ENCODE data around the gene CR1L. TPM values are rescaled to one million over a fixed set of nuclear protein-coding genes. Genes with fewer than 3 reads are reported as not detected.
"Not testable (repeated sequence)": the region's sequence is repeated elsewhere in the genome, so short reads cannot be mapped to it uniquely, and the experiment has no call there.

The CR1L gene
- total and polyA plus RNA-seq, 2 donors, result 0.46 to 0.85 TPM

DNA sequence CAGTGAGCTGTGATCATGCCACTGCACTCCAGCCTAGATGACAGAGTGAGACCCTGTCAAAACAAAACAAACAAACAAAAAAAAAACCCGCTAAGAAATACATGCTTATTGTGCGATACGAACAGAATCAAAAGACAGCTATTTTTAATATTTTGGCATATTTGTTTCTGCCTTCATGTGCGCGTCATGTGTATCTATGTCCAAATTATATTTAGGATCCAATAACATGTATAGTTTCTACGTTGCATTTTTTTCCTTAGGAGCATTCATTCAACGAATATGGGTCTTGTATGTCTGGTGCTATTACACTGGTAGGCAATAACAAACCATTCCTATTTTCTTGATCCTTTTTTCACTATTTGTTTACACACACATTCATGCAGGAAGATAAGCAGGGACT, 108.7 kb downstream of the CR1L start:
- Histone ChIP-seq H3K9me3 (ENCODE audit: control insufficient read depth in 2 of 2, insufficient read depth in 1 of 2, low read length in 1 of 2) (peaks cover 1 to 4% of the 10 kb centered on the region in 2 donors), H3K36me3 (ENCODE audit: control insufficient read depth in 2 of 2, insufficient read depth in 2 of 2, low read length in 1 of 2) (peaks cover 0 to 12% of the 10 kb centered on the region in 2 donors), H3K4me1 (ENCODE audit: control insufficient read depth in 2 of 2, insufficient read depth in 2 of 2, low read length in 2 of 2) (peaks cover 14 to 33% of the 10 kb centered on the region in 2 donors), H3K27me3 (ENCODE audit: control insufficient read depth in 2 of 2, insufficient read depth in 1 of 2, low read length in 1 of 2) (no peaks in the 10 kb centered on the region), H3K4me3 (ENCODE audit: low read length in 2 of 2) (no peak overlapping the region), H3K27ac (ENCODE audit: low read depth in 1 of 2, low read length in 1 of 2) (no peak overlapping the region)
- WGBS, result 95% methylated on average over 7 of the region's 7 CpGs
- no peak for DNase-seq (ENCODE audit: low read depth in 6 of 9, low spot score in 9 of 9)

DNA sequence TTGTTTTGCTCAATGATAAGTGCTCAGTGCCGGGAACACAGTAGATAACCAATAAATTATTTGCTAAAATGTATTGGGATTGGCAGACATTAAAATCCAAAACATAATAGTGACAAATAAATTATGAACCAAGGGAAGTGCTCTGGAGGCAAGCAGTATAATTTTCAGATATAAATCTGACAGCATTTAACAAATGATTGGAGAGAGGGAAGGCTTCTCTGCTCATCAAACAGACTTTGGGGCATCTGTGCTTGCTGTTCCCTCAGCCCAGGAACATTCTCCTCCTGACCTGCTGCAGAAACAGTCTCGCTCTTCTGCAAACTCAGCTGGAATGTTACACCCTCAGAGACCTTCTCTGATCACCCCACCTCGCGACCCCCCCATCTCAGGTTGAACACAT, 109.1 kb downstream of the CR1L start:
- Histone ChIP-seq H3K27me3 (ENCODE audit: control insufficient read depth in 2 of 2, insufficient read depth in 1 of 2, low read length in 1 of 2) (no peaks in the 10 kb centered on the region), H3K36me3 (ENCODE audit: control insufficient read depth in 2 of 2, insufficient read depth in 2 of 2, low read length in 1 of 2) (peaks cover 0 to 15% of the 10 kb centered on the region in 2 donors), H3K4me3 (ENCODE audit: low read length in 2 of 2) (no peak overlapping the region), H3K27ac (ENCODE audit: low read depth in 1 of 2, low read length in 1 of 2) (no peak overlapping the region), H3K4me1 (ENCODE audit: control insufficient read depth in 2 of 2, insufficient read depth in 2 of 2, low read length in 2 of 2) (peaks cover 10 to 29% of the 10 kb centered on the region in 2 donors), H3K9me3 (ENCODE audit: control insufficient read depth in 2 of 2, insufficient read depth in 1 of 2, low read length in 1 of 2) (peaks cover 1 to 4% of the 10 kb centered on the region in 2 donors)
- no peak for DNase-seq (ENCODE audit: low read depth in 6 of 9, low spot score in 9 of 9)
- 92% methylated on average over 4 of the region's 4 CpGs for WGBS

DNA sequence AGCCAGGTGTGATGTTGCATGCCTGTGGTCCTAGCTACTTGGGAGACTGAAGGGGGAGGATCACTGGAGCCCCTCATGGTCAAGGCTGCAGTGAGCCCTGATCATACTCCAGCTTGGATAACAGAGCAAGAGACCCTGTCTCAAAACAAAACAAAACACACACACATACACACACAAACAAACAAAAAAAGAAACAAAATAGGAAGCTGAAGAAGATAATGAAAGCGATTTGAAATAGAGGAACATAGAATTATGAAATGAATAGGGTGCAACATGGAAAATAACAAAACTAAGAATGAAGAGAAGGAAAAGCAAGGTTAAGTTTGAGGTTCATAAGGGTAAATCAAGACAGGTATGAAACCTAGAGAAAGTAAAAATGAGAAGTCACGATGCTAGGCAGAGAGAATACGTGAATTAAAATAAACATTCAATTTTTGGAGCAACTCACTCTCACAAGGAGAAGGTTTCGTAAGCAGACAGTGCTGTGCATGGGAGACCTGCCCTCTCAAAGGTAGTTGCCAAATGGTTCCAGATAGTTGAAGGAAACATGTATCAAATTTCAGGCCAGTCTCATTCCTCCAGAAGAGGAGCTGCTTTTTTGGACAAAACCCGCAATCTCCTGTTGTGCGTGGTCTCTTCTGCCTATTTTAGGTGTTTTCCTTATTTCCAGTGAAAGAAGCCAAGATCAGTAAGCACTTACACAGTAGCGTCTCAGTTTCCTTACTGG, 110.2 kb downstream of the CR1L start:
- WGBS, result 94% methylated on average over 7 of the region's 7 CpGs
- Histone ChIP-seq H3K4me3 (ENCODE audit: low read length in 2 of 2) (no peak overlapping the region), H3K36me3 (ENCODE audit: control insufficient read depth in 2 of 2, insufficient read depth in 2 of 2, low read length in 1 of 2) (peaks cover 3 to 25% of the 10 kb centered on the region in 2 donors), H3K9me3 (ENCODE audit: control insufficient read depth in 2 of 2, insufficient read depth in 1 of 2, low read length in 1 of 2) (peaks cover 1 to 4% of the 10 kb centered on the region in 2 donors), H3K4me1 (ENCODE audit: control insufficient read depth in 2 of 2, insufficient read depth in 2 of 2, low read length in 2 of 2) (peaks cover 8 to 27% of the 10 kb centered on the region in 2 donors), H3K27ac (ENCODE audit: low read depth in 1 of 2, low read length in 1 of 2) (no peak overlapping the region), H3K27me3 (ENCODE audit: control insufficient read depth in 2 of 2, insufficient read depth in 1 of 2, low read length in 1 of 2) (no peaks in the 10 kb centered on the region)
- no peak for DNase-seq (ENCODE audit: low read depth in 6 of 9, low spot score in 9 of 9)

DNA sequence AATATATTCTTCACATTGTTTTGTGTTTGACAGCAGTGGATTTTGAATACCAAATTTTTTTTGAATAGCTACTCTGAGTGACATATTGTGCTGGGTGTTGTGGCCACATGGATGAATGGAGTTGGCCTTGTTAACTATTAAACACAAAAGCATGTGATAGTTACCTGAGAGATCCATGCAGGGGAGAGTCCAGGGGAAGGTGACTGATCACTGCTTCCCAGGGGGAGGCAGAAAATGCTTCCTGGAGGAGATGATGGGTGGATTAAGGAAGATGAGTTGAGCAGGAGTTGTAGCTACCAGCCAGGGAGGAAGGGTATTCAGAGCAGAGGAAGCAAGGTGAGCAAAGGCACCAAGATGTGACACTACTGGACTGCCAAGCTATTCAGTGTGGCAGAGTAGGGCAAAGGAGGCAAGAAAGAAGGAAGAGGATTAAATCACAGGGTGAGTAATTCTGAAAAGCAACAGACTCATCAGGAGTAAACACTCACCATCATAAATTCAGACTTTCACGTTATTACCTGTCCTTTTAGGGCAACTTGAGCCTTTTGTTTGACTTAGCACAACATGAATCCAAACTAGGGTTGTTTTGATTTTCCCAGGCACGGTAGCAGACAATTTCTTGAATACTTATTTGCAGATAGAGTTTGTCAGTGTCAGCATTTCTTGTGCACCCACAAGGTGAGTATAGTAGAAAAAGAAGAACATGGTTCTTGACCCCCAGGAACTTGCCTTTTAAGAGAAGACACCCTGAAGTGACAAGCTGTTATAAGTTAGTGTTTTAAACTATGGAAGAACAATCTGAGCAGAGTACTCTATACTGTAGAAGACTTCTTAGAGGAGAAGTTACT, 111.1 kb downstream of the CR1L start:
- 92% methylated on average over 2 of the region's 2 CpGs for WGBS
- no peak overlapping the region for H3K4me3 ChIP-seq (ENCODE audit: low read length in 2 of 2)
- H3K36me3 ChIP-seq (ENCODE audit: control insufficient read depth in 2 of 2, insufficient read depth in 2 of 2, low read length in 1 of 2), result peaks cover 3 to 30% of the 10 kb centered on the region in 2 donors
- H3K9me3 ChIP-seq (ENCODE audit: control insufficient read depth in 2 of 2, insufficient read depth in 1 of 2, low read length in 1 of 2), result peaks cover 1 to 4% of the 10 kb centered on the region in 2 donors
- H3K27ac ChIP-seq (ENCODE audit: low read depth in 1 of 2, low read length in 1 of 2), result no peak overlapping the region
- H3K4me1 ChIP-seq (ENCODE audit: control insufficient read depth in 2 of 2, insufficient read depth in 2 of 2, low read length in 2 of 2), result peaks cover 7 to 21% of the 10 kb centered on the region in 2 donors
- H3K27me3 ChIP-seq (ENCODE audit: control insufficient read depth in 2 of 2, insufficient read depth in 1 of 2, low read length in 1 of 2), result no peaks in the 10 kb centered on the region
- DNase-seq (ENCODE audit: low read depth in 6 of 9, low spot score in 9 of 9), result no peak

DNA sequence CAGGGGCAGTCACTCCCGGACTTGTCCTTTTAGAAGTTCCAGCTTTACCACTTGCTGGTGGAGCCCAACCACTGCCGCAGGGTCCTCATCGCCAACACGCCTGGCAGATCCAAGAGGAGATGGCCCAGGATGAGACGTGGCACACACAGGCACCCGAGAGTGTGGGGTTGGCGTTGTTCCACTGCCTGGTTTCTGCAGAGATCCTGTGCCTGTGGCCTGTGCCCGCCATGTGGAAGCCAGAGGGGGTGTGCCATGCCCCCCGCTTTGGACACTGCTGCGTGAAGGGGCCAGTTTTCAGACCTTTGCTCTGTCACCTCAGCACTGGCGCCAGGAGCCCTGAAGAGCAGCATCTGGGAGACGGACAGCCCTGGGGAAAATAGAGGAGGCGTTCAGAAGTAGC, 117.7 kb downstream of the CR1L start:
- WGBS, result 97% methylated on average over 13 of the region's 13 CpGs
- peaks cover 0 to 12% of the 10 kb centered on the region in 2 donors for H3K9me3 ChIP-seq (ENCODE audit: control insufficient read depth in 2 of 2, insufficient read depth in 1 of 2, low read length in 1 of 2)

DNA sequence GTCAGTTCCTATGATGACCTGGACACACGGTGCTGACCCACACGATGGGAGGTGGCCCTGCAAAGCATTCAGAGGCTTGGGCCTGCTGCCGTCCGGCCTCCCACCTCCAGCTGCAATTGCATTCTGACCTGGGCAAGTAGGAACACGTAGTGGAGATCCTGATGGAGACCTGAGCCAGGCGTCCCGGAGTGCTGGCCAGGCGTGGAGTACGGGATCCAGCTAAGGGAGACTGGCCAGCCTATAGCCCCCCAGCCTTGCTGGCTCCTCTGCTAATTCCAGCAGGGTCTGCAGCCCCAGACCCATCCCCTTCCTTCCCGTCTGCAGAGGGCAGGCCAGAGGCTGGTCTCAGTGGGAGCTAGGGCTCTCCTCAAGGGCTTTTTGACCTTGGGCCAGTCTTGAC, 118.2 kb downstream of the CR1L start:
- Histone ChIP-seq H3K36me3 (ENCODE audit: control insufficient read depth in 2 of 2, insufficient read depth in 2 of 2, low read length in 1 of 2) (peaks cover 19 to 73% of the 10 kb centered on the region in 2 donors), H3K9me3 (ENCODE audit: control insufficient read depth in 2 of 2, insufficient read depth in 1 of 2, low read length in 1 of 2) (peaks cover 0 to 12% of the 10 kb centered on the region in 2 donors), H3K27me3 (ENCODE audit: control insufficient read depth in 2 of 2, insufficient read depth in 1 of 2, low read length in 1 of 2) (no peaks in the 10 kb centered on the region), H3K27ac (ENCODE audit: low read depth in 1 of 2, low read length in 1 of 2) (no peak overlapping the region), H3K4me1 (ENCODE audit: control insufficient read depth in 2 of 2, insufficient read depth in 2 of 2, low read length in 2 of 2) (no peaks in the 10 kb centered on the region), H3K4me3 (ENCODE audit: low read length in 2 of 2) (no peak overlapping the region)
- DNase-seq (ENCODE audit: low read depth in 6 of 9, low spot score in 9 of 9), result no peak
- 99% methylated on average over 10 of the region's 10 CpGs for WGBS

More for the DNA sequence above, 117.7 kb downstream of the CR1L start:
- H3K36me3 ChIP-seq (ENCODE audit: control insufficient read depth in 2 of 2, insufficient read depth in 2 of 2, low read length in 1 of 2), result peaks cover 19 to 76% of the 10 kb centered on the region in 2 donors
- no peak overlapping the region for H3K27ac ChIP-seq (ENCODE audit: low read depth in 1 of 2, low read length in 1 of 2)
- no peak for DNase-seq (ENCODE audit: low read depth in 6 of 9, low spot score in 9 of 9)
- no peaks in the 10 kb centered on the region for H3K27me3 ChIP-seq (ENCODE audit: control insufficient read depth in 2 of 2, insufficient read depth in 1 of 2, low read length in 1 of 2)
- H3K4me3 ChIP-seq (ENCODE audit: low read length in 2 of 2), result no peak overlapping the region
- no peaks in the 10 kb centered on the region for H3K4me1 ChIP-seq (ENCODE audit: control insufficient read depth in 2 of 2, insufficient read depth in 2 of 2, low read length in 2 of 2)

DNA sequence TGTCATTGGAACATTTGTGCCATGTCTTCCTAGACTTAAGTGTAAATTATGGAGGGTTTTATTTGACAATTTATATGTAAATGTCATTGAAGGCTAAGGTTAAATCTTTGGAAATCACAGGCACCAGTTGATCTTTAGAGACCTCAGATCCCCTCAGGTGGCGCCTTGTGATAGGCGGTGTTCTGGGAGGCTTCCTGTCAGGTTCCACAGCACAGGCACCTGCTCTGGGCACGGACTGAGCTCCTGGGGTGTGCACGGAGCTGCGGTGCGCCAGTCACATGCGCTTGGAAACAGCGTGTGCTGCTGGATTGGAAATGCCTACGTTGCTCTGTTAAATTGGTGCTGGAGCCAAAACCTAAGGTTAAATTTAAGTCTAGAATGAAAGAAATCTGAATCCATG, 119.0 kb downstream of the CR1L start:
- 88% methylated on average over 9 of the region's 9 CpGs for WGBS
- Histone ChIP-seq H3K36me3 (ENCODE audit: control insufficient read depth in 2 of 2, insufficient read depth in 2 of 2, low read length in 1 of 2) (peaks cover 19 to 71% of the 10 kb centered on the region in 2 donors), H3K4me1 (ENCODE audit: control insufficient read depth in 2 of 2, insufficient read depth in 2 of 2, low read length in 2 of 2) (no peaks in the 10 kb centered on the region), H3K27me3 (ENCODE audit: control insufficient read depth in 2 of 2, insufficient read depth in 1 of 2, low read length in 1 of 2) (no peaks in the 10 kb centered on the region), H3K9me3 (ENCODE audit: control insufficient read depth in 2 of 2, insufficient read depth in 1 of 2, low read length in 1 of 2) (peaks cover 0 to 12% of the 10 kb centered on the region in 2 donors), H3K4me3 (ENCODE audit: low read length in 2 of 2) (no peak overlapping the region), H3K27ac (ENCODE audit: low read depth in 1 of 2, low read length in 1 of 2) (no peak overlapping the region)
- no peak for DNase-seq (ENCODE audit: low read depth in 6 of 9, low spot score in 9 of 9)

DNA sequence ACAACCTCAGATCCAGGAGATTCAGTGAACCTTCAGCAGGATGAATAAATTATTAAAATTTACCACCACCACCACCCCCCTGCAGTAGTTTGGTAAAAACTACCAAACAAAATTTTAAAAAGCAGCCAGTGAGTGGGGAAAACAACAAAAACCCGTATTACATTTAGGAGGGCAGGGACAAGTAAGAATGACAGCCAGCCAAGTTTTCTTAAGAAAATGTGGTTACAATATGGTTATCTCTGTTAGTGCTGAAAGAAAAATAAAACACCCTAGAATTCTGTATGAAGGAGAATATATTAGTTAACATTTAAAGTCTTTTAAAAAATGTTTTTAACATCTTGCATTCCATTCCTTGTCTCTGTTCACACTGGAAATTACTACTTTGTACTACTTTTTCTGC, 121.6 kb downstream of the CR1L start:
- Histone ChIP-seq H3K36me3 (ENCODE audit: control insufficient read depth in 2 of 2, insufficient read depth in 2 of 2, low read length in 1 of 2) (peaks cover 19 to 55% of the 10 kb centered on the region in 2 donors), H3K27me3 (ENCODE audit: control insufficient read depth in 2 of 2, insufficient read depth in 1 of 2, low read length in 1 of 2) (no peaks in the 10 kb centered on the region), H3K4me1 (ENCODE audit: control insufficient read depth in 2 of 2, insufficient read depth in 2 of 2, low read length in 2 of 2) (no peaks in the 10 kb centered on the region), H3K4me3 (ENCODE audit: low read length in 2 of 2) (no peak overlapping the region), H3K27ac (ENCODE audit: low read depth in 1 of 2, low read length in 1 of 2) (no peak overlapping the region), H3K9me3 (ENCODE audit: control insufficient read depth in 2 of 2, insufficient read depth in 1 of 2, low read length in 1 of 2) (peaks cover 0 to 12% of the 10 kb centered on the region in 2 donors)
- 96% methylated on average over 1 of the region's 1 CpG for WGBS
- DNase-seq (ENCODE audit: low read depth in 6 of 9, low spot score in 9 of 9), result no peak

DNA sequence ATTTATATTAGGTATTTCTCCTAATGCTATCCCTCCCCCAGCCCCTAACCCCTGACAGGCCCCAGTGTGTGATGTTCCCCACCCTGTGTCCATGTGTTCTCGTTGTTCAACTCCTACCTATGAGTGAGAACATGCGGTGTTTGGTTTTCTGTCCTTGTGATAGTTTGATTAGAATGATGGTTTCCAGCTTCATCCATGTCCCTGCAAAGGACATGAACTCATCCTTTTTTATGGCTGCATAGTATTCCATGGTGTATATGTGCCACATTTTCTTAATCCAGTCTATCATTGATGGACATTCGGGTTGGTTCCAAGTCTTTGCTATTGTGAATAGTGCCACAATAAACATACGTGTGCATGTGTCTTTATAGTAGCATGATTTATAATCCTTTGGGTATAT, 125.6 kb downstream of the CR1L start:
- not testable (repeated sequence) for H3K27me3 ChIP-seq (ENCODE audit: control insufficient read depth in 2 of 2, insufficient read depth in 1 of 2, low read length in 1 of 2); H3K4me1 ChIP-seq (ENCODE audit: control insufficient read depth in 2 of 2, insufficient read depth in 2 of 2, low read length in 2 of 2); DNase-seq (ENCODE audit: low read depth in 6 of 9, low spot score in 9 of 9); H3K4me3 ChIP-seq (ENCODE audit: low read length in 2 of 2); H3K27ac ChIP-seq (ENCODE audit: low read depth in 1 of 2, low read length in 1 of 2); H3K9me3 ChIP-seq (ENCODE audit: control insufficient read depth in 2 of 2, insufficient read depth in 1 of 2, low read length in 1 of 2)
- H3K36me3 ChIP-seq (ENCODE audit: control insufficient read depth in 2 of 2, insufficient read depth in 2 of 2, low read length in 1 of 2), result peaks cover 4 to 27% of the 10 kb centered on the region in 2 donors
- 92% methylated on average over 3 of the region's 4 CpGs for WGBS
